ENCODE data around the gene RAB12. TPM values are rescaled to one million over a fixed set of nuclear protein-coding genes. Genes with fewer than 3 reads are reported as not detected.

The RAB12 gene
- total RNA-seq, 6 experiments from 2014 or later: 34.1 to 38.0 (median 36.4) TPM

GRCh38 chr18:8669571-8669970, 60.3 kb downstream of the RAB12 start:
- H3K4me3 Mint-ChIP-seq: no peak overlapping the region
- no peak overlapping the region for H3K27ac Mint-ChIP-seq
- no peaks in the 10 kb centered on the region for H3K36me3 Mint-ChIP-seq (ENCODE audit: low read depth)
- H3K9me3 Mint-ChIP-seq: no peaks in the 10 kb centered on the region
- TF ChIP-seq CTCF (IDR thresholded peaks at IDR 0.05): no peak
- peaks cover 24% of the 10 kb centered on the region for H3K4me1 Mint-ChIP-seq (ENCODE audit: low read depth)
- 0 out of 2 replicates have a peak, but pooled peaks cover 2% of the 10 kb centered on the region for H3K27me3 Mint-ChIP-seq (ENCODE audit: insufficient read depth)
- no peak for DNase-seq

- Mint-ChIP-seq H3K27me3 (ENCODE audit: insufficient read depth) (peaks cover 2% of the 10 kb centered on the region; the same call in 1 of the 2 replicates), H3K36me3 (ENCODE audit: low read depth) (no peaks in the 10 kb centered on the region), H3K4me3 (no peak overlapping the region), H3K9me3 (no peaks in the 10 kb centered on the region), H3K27ac (no peak overlapping the region), H3K4me1 (ENCODE audit: low read depth) (peaks cover 17% of the 10 kb centered on the region)
- no peak for TF ChIP-seq CTCF (IDR thresholded peaks at IDR 0.05)
- DNase-seq: no peak
Observed at GRCh38 chr18:8673256-8674209, 64.3 kb downstream of the RAB12 start.

- TF ChIP-seq CTCF (IDR thresholded peaks at IDR 0.05): no peak
- Mint-ChIP-seq H3K27ac (no peak overlapping the region), H3K9me3 (no peaks in the 10 kb centered on the region), H3K36me3 (ENCODE audit: low read depth) (no peaks in the 10 kb centered on the region), H3K4me3 (no peak overlapping the region), H3K27me3 (ENCODE audit: insufficient read depth) (no peaks in the 10 kb centered on the region; the same call in 1 of the 2 replicates), H3K4me1 (ENCODE audit: low read depth) (peaks cover 17% of the 10 kb centered on the region)
- no peak for DNase-seq
Observed at GRCh38 chr18:8675057-8675456, 65.8 kb downstream of the RAB12 start.

- H3K4me1 Mint-ChIP-seq (ENCODE audit: low read depth): peaks cover 14% of the 10 kb centered on the region
- DNase-seq: no peak
- H3K4me3 Mint-ChIP-seq: no peak overlapping the region
- H3K36me3 Mint-ChIP-seq (ENCODE audit: low read depth): no peaks in the 10 kb centered on the region
- no peak for TF ChIP-seq CTCF (IDR thresholded peaks at IDR 0.05)
- H3K9me3 Mint-ChIP-seq: no peaks in the 10 kb centered on the region
- H3K27ac Mint-ChIP-seq: no peak overlapping the region
- H3K27me3 Mint-ChIP-seq (ENCODE audit: insufficient read depth): peaks cover 1% of the 10 kb centered on the region
Observed at GRCh38 chr18:8681196-8681595, 72.0 kb downstream of the RAB12 start.

GRCh38 chr18:8684577-8684976, 75.3 kb downstream of the RAB12 start:
- Mint-ChIP-seq H3K27me3 (ENCODE audit: insufficient read depth) (peaks cover 1% of the 10 kb centered on the region), H3K27ac (no peak overlapping the region), H3K9me3 (no peaks in the 10 kb centered on the region), H3K36me3 (ENCODE audit: low read depth) (no peaks in the 10 kb centered on the region), H3K4me1 (ENCODE audit: low read depth) (peaks cover 14% of the 10 kb centered on the region), H3K4me3 (no peak overlapping the region)
- TF ChIP-seq CTCF (IDR thresholded peaks at IDR 0.05): no peak
- no peak for DNase-seq

Data from HFFc6 (cell line).